Ectodermal cell (in vitro differentiated cells): ENCODE results near the gene TTLL5.

ENCODE experiments used
- H3K27ac ChIP-seq: 2 replicates; pipeline ENCODE4 v1.7.0; 2013; ENCODE audit warnings: mild to moderate bottlenecking, low read depth, low read length; ENCODE audit not compliant: insufficient read depth, poor library complexity, severe bottlenecking
- H3K27me3 ChIP-seq: 2 replicates; pipeline ENCODE4 v1.7.0; 2013; ENCODE audit warnings: mild to moderate bottlenecking, low read length; ENCODE audit not compliant: insufficient read depth, control insufficient read depth, poor library complexity, severe bottlenecking
- H3K36me3 ChIP-seq: one replicate; pipeline ENCODE4 v1.7.0; 2013; ENCODE audit warnings: low read length; ENCODE audit not compliant: control insufficient read depth, insufficient read depth
- H3K4me1 ChIP-seq: one replicate; pipeline ENCODE4 v1.7.0; 2013; ENCODE audit warnings: low read length; ENCODE audit not compliant: control insufficient read depth, insufficient read depth
- H3K4me3 ChIP-seq: 2 replicates; pipeline ENCODE4 v1.7.0; 2013; ENCODE audit warnings: low read depth, low read length, control low read depth; ENCODE audit not compliant: insufficient read depth
- H3K9me3 ChIP-seq: 2 replicates; pipeline ENCODE4 v1.7.0; 2013; ENCODE audit warnings: mild to moderate bottlenecking, low read length, moderate library complexity; ENCODE audit not compliant: control insufficient read depth
- WGBS, 2 experiments: methylation state at CpG; one replicate each; pipeline ENCODE4 v1.1.7; 2013; ENCODE audit warnings: missing lambda C conversion rate in 2 of 2; 5-methylcytosine and 5-hydroxymethylcytosine counted together

TTLL5 gene

GRCh38 chr14:75871181-75871880, 210.3 kb downstream of the TTLL5 start:
- H3K27me3 ChIP-seq, result no peaks in the 10 kb centered on the region
- peaks cover 11% of the 10 kb centered on the region for H3K4me1 ChIP-seq
- no peak overlapping the region for H3K27ac ChIP-seq
- WGBS, 2 experiments, result 95 to 97% methylated on average over 5 to 6 of the region's 6 CpGs
- H3K9me3 ChIP-seq, result no peaks in the 10 kb centered on the region
- H3K36me3 ChIP-seq, result no peaks in the 10 kb centered on the region
- H3K4me3 ChIP-seq, result no peak overlapping the region

GRCh38 chr14:75875958-75876357, 214.9 kb downstream of the TTLL5 start:
- Histone ChIP-seq H3K27ac (no peak overlapping the region), H3K36me3 (no peaks in the 10 kb centered on the region), H3K4me3 (no peak overlapping the region), H3K27me3 (no peaks in the 10 kb centered on the region), H3K4me1 (no peaks in the 10 kb centered on the region), H3K9me3 (no peaks in the 10 kb centered on the region)
- 86 to 96% methylated on average over 1 of the region's 1 CpG for WGBS, 2 experiments

- Histone ChIP-seq H3K27ac (no peak overlapping the region), H3K36me3 (no peaks in the 10 kb centered on the region), H3K4me3 (no peak overlapping the region), H3K9me3 (no peaks in the 10 kb centered on the region), H3K4me1 (no peaks in the 10 kb centered on the region), H3K27me3 (no peaks in the 10 kb centered on the region)
- WGBS, 2 experiments, result 92 to 93% methylated on average over 3 of the region's 3 CpGs
These were observed 215.5 kb downstream of the TTLL5 start for GRCh38 chr14:75876530-75876929.

- no peak overlapping the region for H3K27ac ChIP-seq
- H3K9me3 ChIP-seq, result no peaks in the 10 kb centered on the region
- H3K4me3 ChIP-seq, result no peak overlapping the region
- H3K36me3 ChIP-seq, result no peaks in the 10 kb centered on the region
- WGBS, 2 experiments, result 80% methylated on average over 1 of the region's 1 CpG; no CpG with 5 or more reads in 1 of the 2 experiments
- no peaks in the 10 kb centered on the region for H3K4me1 ChIP-seq
- no peaks in the 10 kb centered on the region for H3K27me3 ChIP-seq
These were observed 216.2 kb downstream of the TTLL5 start for GRCh38 chr14:75877292-75877691.

- 93 to 98% methylated on average over 2 to 4 of the region's 4 CpGs for WGBS, 2 experiments
- no peak overlapping the region for H3K4me3 ChIP-seq
- H3K4me1 ChIP-seq, result no peaks in the 10 kb centered on the region
- H3K36me3 ChIP-seq, result no peaks in the 10 kb centered on the region
- H3K27ac ChIP-seq, result no peak overlapping the region
- no peaks in the 10 kb centered on the region for H3K9me3 ChIP-seq
- H3K27me3 ChIP-seq, result no peaks in the 10 kb centered on the region
These were observed 216.8 kb downstream of the TTLL5 start for GRCh38 chr14:75877884-75878283.

GRCh38 chr14:75879031-75879430, 218.0 kb downstream of the TTLL5 start:
- 92 to 97% methylated on average over 3 of the region's 3 CpGs for WGBS, 2 experiments
- no peaks in the 10 kb centered on the region for H3K36me3 ChIP-seq

GRCh38 chr14:75880512-75880911, 219.5 kb downstream of the TTLL5 start:
- WGBS, 2 experiments, result 84 to 92% methylated on average over 1 of the region's 1 CpG
- H3K36me3 ChIP-seq, result no peaks in the 10 kb centered on the region

More at GRCh38 chr14:75879031-75879430, 218.0 kb downstream of the TTLL5 start:
- Histone ChIP-seq H3K9me3 (no peaks in the 10 kb centered on the region), H3K4me1 (no peaks in the 10 kb centered on the region), H3K27me3 (no peaks in the 10 kb centered on the region), H3K27ac (no peak overlapping the region), H3K4me3 (no peak overlapping the region)

GRCh38 chr14:75881994-75882393, 220.9 kb downstream of the TTLL5 start:
- Histone ChIP-seq H3K4me3 (no peak overlapping the region), H3K36me3 (no peaks in the 10 kb centered on the region), H3K27ac (no peak overlapping the region), H3K4me1 (no peaks in the 10 kb centered on the region), H3K9me3 (no peaks in the 10 kb centered on the region), H3K27me3 (no peaks in the 10 kb centered on the region)
- 92% methylated on average over 4 to 5 of the region's 5 CpGs for WGBS, 2 experiments

More at GRCh38 chr14:75880512-75880911, 219.5 kb downstream of the TTLL5 start:
- H3K4me1 ChIP-seq, result no peaks in the 10 kb centered on the region
- no peak overlapping the region for H3K27ac ChIP-seq
- H3K4me3 ChIP-seq, result no peak overlapping the region
- H3K27me3 ChIP-seq, result no peaks in the 10 kb centered on the region
- no peaks in the 10 kb centered on the region for H3K9me3 ChIP-seq

GRCh38 chr14:75884198-75884611, 223.2 kb downstream of the TTLL5 start:
- H3K27ac ChIP-seq, result no peak overlapping the region
- WGBS, 2 experiments, result 88 to 92% methylated on average over 6 of the region's 6 CpGs

GRCh38 chr14:75885829-75886228, 224.8 kb downstream of the TTLL5 start:
- Histone ChIP-seq H3K27me3 (no peaks in the 10 kb centered on the region), H3K27ac (no peak overlapping the region), H3K36me3 (no peaks in the 10 kb centered on the region), H3K4me3 (no peak overlapping the region), H3K9me3 (no peaks in the 10 kb centered on the region), H3K4me1 (no peaks in the 10 kb centered on the region)
- 91 to 93% methylated on average over 2 of the region's 2 CpGs for whole genome bisulfite sequencing, 2 experiments

More at GRCh38 chr14:75884198-75884611, 223.2 kb downstream of the TTLL5 start:
- Histone ChIP-seq H3K4me1 (no peaks in the 10 kb centered on the region), H3K9me3 (no peaks in the 10 kb centered on the region), H3K27me3 (no peaks in the 10 kb centered on the region), H3K36me3 (no peaks in the 10 kb centered on the region), H3K4me3 (no peak overlapping the region)
